Loucy (cell line): ENCODE data around the gene PPP4R2.

Experiments
- CTCF ChIP-seq: fragments of 200-600 bp; sonication (generic); conservative IDR thresholded peaks from 2 replicates; pipeline ENCODE4 v1.5.1; 2014; ENCODE audit warnings: mild to moderate bottlenecking, antibody characterized with exemption, low read length
- EZH2phosphoT487 ChIP-seq: fragments of 200-600 bp; IDR thresholded peaks from 2 replicates; pipeline ENCODE4 v1.6.1; 2018; ENCODE audit warnings: antibody characterized with exemption, mild to moderate bottlenecking, moderate library complexity, borderline replicate concordance

DNA sequence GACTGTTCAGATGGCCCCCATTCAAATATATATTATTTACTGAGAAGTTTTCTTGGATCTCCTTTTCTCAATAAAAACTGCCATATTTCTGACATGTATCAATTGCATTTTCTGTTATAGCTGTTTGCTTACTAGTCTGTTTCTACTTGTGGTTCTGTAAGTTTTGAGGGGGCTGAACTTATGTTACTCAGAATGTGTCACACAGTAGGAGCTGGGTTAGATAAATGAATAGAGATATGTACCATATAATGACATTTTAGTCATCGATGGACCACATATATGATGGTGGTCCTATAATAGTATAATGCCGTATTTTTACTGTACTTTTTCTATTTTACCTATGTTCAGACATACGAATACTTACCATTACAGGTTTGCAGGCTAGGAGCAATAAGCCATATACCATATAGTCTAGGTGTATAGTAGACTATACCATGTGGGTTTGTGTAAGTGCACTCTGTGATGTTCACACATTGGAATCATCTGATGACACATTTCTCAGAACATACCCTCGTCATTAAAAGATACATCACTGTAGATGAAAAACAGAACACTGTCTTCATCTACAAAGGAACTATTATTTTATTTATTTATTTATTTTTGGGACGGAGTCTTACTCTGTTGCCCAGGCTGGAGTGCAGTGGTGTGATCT lies 22.3 kb downstream of the PPP4R2 start:
- TF ChIP-seq CTCF (no peak), EZH2phosphoT487 (no peak)
